ENCODE results near the gene IFNA8.

IFNA8 gene

GRCh38 chr9:21428235-21428634, 19.3 kb downstream of the IFNA8 start:
- in situ Hi-C loops (cut with MboI; ENCODE audit: low sequenced_read_pairs): loop anchor here (25.0 kb wide), 1 partner anchor 91 kb away; the partner anchor contains the start of gene KLHL9

GRCh38 chr9:21429191-21429590, 20.3 kb downstream of the IFNA8 start:
- in situ Hi-C loops (cut with MboI; ENCODE audit: low sequenced_read_pairs): loop anchor here (25.0 kb wide), 1 partner anchor 92 kb away; the partner anchor contains the start of gene KLHL9

DNA sequence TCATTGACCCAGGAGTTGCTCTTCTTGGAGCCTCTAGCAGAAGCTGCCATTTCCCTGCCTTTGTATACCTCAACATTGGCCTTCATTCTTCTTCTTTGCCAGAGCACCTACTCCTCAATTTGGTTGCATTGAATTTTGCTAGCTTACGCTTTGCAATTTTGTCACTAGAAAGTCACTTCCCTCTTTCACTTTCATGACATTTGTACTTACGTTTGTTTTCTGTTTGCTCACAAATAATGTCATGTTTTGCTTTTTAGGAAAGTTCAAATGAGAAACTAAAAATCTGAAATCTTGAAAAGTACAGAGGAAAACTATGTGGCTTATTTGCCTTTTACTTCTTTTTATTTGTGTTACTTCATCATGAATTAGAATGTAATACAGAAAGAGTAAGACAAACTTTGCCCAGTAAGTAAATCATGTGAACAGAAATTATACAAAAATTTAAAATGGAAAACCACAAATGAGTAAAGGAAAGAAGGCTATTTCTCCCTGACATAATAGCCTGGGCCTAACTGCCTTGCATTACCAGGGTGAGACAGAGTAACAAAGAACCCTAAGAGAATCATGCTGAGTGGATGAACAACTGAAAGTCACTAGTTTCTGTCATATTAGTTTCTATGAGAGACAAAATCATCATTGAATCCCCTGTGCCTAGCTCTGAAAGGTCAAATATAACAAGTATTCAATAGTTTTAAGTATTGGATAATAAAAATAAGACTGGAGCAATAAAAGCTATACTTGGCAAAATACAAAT, 23.9 kb downstream of the IFNA8 start:
- in situ Hi-C loops (cut with MboI; ENCODE audit: low sequenced_read_pairs): loop anchor here (25.0 kb wide), 1 partner anchor 96 kb away; the partner anchor contains the start of gene KLHL9

DNA sequence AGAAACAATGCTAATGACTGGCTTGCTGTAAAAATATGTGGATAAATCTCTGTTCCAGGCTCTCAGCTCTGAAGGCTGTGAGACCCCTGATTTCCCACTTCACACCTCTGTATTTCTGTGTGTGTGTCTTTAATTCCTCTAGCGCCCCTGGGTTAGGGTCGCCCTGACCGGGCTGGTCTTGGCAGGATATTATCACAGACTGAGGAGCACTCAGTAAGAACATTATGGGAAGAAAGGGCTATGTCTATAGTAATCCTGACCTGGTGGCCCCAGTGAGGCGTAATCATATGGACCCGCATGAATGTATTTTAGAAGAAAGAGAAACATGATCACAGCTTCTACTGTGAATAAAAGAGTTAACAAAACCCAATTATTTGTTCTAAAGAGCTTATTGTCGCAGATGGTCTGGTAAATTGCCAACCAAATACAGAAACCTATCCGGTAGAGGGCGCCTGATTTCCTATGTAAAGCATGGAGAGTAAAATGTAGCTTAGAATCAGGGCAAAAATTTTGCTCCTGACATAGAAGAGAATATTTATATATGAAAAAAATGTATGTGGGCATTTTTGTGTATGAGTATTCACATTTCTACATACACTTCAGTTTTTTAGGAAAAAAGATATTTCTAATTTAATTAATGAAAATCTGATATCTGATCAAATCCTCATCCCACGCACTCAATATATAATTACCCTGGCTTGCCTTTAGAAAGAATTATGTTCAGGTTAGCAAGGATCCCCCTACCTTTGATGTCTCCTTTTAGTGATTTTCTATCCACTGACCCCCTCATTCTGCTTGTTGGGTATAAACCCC, 25.5 kb downstream of the IFNA8 start:
- in situ Hi-C loops (cut with MboI; ENCODE audit: low sequenced_read_pairs): loop anchor here (25.0 kb wide), 1 partner anchor 97 kb away; the partner anchor contains the start of gene KLHL9

DNA sequence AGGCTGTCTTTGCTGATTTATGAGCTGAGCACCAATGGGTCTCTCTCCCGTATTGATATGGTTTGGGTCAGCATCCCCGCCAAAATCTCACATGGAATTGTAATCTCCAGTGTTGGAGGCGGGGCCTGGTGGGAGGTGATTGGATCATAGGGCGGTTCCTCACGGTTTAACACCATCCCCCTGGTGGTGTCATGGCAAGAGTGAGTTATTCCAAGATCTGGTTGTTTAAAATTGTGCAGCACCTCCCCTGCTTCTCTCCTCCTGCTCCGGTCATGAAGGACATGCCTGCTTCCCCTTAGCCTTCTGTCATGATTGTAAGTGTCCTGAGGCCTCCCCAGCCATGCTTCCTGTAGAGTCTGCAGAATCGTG, 26.1 kb downstream of the IFNA8 start:
- in situ Hi-C loops (cut with MboI; ENCODE audit: low sequenced_read_pairs): loop anchor here (25.0 kb wide), 1 partner anchor 98 kb away; the partner anchor contains the start of gene KLHL9

GRCh38 chr9:21440139-21440538, 31.2 kb downstream of the IFNA8 start, which contains the start of gene IFNA1:
IFNA1 (plus strand) TSS chr9:21440439; CDS start chr9:21440508, 69 bp downstream.
- in situ Hi-C loops (cut with MboI; ENCODE audit: low sequenced_read_pairs): loop anchor here (25.0 kb wide), 1 partner anchor 103 kb away; the partner anchor contains the start of gene KLHL9

- in situ Hi-C loops (cut with MboI; ENCODE audit: low sequenced_read_pairs): loop anchor here (25.0 kb wide), 1 partner anchor 107 kb away; the partner anchor contains the start of gene KLHL9
These were observed 35.1 kb downstream of the IFNA8 start for GRCh38 chr9:21443849-21444625.

GRCh38 chr9:21449312-21449711, 40.4 kb downstream of the IFNA8 start:
- in situ Hi-C loops (cut with MboI; ENCODE audit: low sequenced_read_pairs): loop anchor here (25.0 kb wide), 1 partner anchor 112 kb away; the partner anchor contains the start of gene KLHL9

DNA sequence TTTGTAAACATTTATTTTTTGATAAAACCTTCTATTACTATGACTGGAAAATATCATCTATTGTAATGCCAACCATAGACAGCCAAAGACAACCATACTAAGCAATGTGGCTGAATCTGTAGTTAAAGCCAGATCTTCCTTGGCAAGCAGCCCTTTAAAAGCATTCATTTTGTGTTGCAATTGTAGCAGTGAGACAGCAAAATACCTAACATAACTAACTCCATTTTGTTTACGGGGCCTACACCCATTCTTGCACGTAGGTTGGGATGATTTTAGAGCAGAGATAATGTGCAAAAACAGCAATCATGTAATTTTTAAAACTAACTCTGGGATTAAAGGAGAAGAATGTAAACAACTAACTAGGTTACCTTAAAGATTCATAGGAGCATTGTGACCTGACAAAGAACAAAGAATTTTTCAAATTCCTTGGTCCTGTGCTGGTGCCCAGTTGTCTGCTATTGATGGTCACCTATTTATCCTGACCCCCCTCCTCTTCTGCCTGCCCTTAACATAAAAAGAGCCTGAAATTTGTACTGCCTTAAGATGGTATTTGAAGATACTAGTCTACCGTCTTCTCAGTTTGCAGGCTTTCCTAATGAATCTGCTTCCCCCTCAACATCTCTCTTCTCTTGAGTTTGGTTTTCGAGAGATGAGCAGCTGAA, 41.9 kb downstream of the IFNA8 start:
- in situ Hi-C loops (cut with MboI; ENCODE audit: low sequenced_read_pairs): loop anchor here (25.0 kb wide), 2 partner anchors 214 to 336 kb away; partner anchors contain the start of genes IFNA14 and IFNA17

- in situ Hi-C loops (cut with MboI; ENCODE audit: low sequenced_read_pairs): loop anchor here (25.0 kb wide), 2 partner anchors 215 to 335 kb away; partner anchors contain the start of genes IFNA14 and IFNA17
These were observed 43.8 kb downstream of the IFNA8 start for GRCh38 chr9:21452681-21453080.

- in situ Hi-C loops (cut with MboI; ENCODE audit: low sequenced_read_pairs): loop anchor here (25.0 kb wide), 2 partner anchors 217 to 333 kb away; partner anchors contain the start of genes IFNA14 and IFNA17
These were observed 45.2 kb downstream of the IFNA8 start for GRCh38 chr9:21454149-21454548.

DNA sequence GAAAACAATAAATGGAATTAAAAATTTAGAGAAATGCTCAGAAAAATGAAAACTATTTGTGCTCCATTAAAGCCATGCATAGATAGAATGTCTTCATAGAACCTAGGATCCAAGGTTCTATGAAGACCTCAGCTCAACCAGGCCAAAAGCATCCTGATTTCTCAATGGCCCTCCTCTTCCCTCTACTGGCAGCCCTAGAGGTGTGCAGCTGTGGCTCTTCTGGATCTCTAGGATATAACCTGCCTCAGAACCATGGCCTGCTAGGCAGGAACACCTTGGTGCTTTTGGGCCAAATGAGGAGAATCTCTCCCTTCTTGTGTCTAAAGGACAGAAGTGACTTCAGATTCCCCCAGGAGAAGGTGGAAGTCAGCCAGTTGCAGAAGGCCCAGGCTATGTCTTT, 46.4 kb downstream of the IFNA8 start:
- in situ Hi-C loops (cut with MboI; ENCODE audit: low sequenced_read_pairs): loop anchor here (25.0 kb wide), 2 partner anchors 218 to 332 kb away; partner anchors contain the start of genes IFNA14 and IFNA17

Measured in HL-60/S4 treated with retinoic acid at 250 ng/mL for 4 days and 3 days (cell line).